A549 (cell line): Measurements from ENCODE around the gene BCAT1.

Experiments
- EHF ChIP-seq: fragments of 250-450 bp; sonication (Bioruptor Pico); IDR thresholded peaks from 2 replicates; pipeline ENCODE4 v1.5.0; 2020; ENCODE audit warnings: mild to moderate bottlenecking
- EP300 ChIP-seq, 2 experiments: fragments of >200 bp; sonication (Bioruptor Twin); formaldehyde crosslinking; IDR thresholded peaks; 2 replicates in 1 of 2; 3 replicates in 1 of 2; pipeline ENCODE4 v1.6.1; 2016 to 2017
- KDM5A ChIP-seq: fragments of 200-600 bp; sonication (generic); IDR thresholded peaks from 2 replicates; pipeline ENCODE4 v1.6.1; 2016; ENCODE audit warnings: antibody characterized with exemption, mild to moderate bottlenecking
- TF ChIP-seq, protein P1 (sequence below): fragments of >200 bp; sonication (Bioruptor Twin); formaldehyde crosslinking; IDR thresholded peaks from 3 replicates; pipeline ENCODE4 v1.5.1; 2016
- TF ChIP-seq, protein P2 (sequence below): IDR thresholded peaks from 2 replicates; pipeline ENCODE4 v1.6.1; 2012
- TF ChIP-seq, protein P3 (sequence below): fragments of 450-650 bp; IDR thresholded peaks from 2 replicates; pipeline ENCODE4 v1.6.1; 2014; ENCODE audit warnings: antibody characterized with exemption

DNA sequence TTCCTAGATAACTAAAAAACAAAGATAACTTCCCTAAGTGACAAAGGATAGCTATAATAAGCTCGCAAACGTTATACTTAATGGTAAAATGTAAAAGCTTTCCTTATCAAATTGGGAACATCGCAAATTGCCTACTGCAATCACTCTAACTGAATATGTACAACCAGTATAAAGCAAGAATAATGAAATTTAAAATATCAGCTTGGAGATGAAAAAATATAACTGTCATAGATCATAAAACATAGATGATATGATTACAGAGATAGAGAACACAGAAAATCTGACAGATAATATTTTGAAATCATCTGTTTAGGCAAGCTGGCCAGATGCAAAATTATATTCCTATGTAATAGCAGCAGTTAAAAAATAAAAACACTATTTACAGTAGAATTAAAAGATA is 64.0 kb downstream of the BCAT1 start:
- no peak for TF ChIP-seq EP300 (IDR thresholded peaks at IDR 0.05)
- TF ChIP-seq, protein P1, sequence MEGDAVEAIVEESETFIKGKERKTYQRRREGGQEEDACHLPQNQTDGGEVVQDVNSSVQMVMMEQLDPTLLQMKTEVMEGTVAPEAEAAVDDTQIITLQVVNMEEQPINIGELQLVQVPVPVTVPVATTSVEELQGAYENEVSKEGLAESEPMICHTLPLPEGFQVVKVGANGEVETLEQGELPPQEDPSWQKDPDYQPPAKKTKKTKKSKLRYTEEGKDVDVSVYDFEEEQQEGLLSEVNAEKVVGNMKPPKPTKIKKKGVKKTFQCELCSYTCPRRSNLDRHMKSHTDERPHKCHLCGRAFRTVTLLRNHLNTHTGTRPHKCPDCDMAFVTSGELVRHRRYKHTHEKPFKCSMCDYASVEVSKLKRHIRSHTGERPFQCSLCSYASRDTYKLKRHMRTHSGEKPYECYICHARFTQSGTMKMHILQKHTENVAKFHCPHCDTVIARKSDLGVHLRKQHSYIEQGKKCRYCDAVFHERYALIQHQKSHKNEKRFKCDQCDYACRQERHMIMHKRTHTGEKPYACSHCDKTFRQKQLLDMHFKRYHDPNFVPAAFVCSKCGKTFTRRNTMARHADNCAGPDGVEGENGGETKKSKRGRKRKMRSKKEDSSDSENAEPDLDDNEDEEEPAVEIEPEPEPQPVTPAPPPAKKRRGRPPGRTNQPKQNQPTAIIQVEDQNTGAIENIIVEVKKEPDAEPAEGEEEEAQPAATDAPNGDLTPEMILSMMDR = no peak
- TF ChIP-seq KDM5A = no peak
- no peak for TF ChIP-seq EHF
- TF ChIP-seq, protein P2, sequence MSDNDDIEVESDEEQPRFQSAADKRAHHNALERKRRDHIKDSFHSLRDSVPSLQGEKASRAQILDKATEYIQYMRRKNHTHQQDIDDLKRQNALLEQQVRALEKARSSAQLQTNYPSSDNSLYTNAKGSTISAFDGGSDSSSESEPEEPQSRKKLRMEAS = no peak
- TF ChIP-seq, protein P3, sequence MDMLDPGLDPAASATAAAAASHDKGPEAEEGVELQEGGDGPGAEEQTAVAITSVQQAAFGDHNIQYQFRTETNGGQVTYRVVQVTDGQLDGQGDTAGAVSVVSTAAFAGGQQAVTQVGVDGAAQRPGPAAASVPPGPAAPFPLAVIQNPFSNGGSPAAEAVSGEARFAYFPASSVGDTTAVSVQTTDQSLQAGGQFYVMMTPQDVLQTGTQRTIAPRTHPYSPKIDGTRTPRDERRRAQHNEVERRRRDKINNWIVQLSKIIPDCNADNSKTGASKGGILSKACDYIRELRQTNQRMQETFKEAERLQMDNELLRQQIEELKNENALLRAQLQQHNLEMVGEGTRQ = no peak
